ENCODE results near the gene HNRNPLL.

DNA sequence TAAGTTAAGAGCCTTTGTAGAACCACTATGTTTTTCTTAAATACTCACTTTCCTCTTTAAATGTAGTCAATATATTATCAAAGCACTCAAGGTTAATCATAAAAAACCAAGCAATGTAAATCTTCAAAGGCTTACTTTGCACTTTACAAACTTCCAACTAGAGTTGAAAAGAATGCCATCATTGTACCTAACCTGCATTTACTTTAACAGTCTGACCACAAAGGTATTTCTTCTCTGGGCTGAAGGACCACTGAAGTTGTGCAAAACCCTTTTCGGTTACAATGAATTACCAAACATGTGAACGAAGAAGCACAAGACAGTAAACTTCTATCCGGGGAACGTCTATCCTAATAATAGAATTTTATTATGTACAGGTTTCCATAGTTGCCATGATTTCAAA lies 3.0 kb downstream of the HNRNPLL start:
- TF ChIP-seq FOXA1 (IDR thresholded peaks at IDR 0.05) = no peak
- no peak for TF ChIP-seq CTCF (IDR thresholded peaks at IDR 0.05; ENCODE audit: low read depth, low read length, missing input control)
- TF ChIP-seq FOXA2 (IDR thresholded peaks at IDR 0.05) = no peak
- no peak for TF ChIP-seq EGR1 (IDR thresholded peaks at IDR 0.05; ENCODE audit: low read depth in 2 of 2)
- TF ChIP-seq SP1 (IDR thresholded peaks at IDR 0.05) = no peak
- no peak for TF ChIP-seq TAF1 (conservative IDR thresholded peaks at IDR 0.05)
- TF ChIP-seq HNF4A (conservative IDR thresholded peaks at IDR 0.05) = no peak
- no peak for TF ChIP-seq GABPA (IDR thresholded peaks at IDR 0.05 in 1 of 2, conservative IDR thresholded peaks at IDR 0.05 in 1 of 2)
- no peak for TF ChIP-seq REST (IDR thresholded peaks at IDR 0.05)
- TF ChIP-seq, protein P1, sequence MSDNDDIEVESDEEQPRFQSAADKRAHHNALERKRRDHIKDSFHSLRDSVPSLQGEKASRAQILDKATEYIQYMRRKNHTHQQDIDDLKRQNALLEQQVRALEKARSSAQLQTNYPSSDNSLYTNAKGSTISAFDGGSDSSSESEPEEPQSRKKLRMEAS (IDR thresholded peaks at IDR 0.05) = no peak
- no peak for TF ChIP-seq RAD21 (IDR thresholded peaks at IDR 0.05)
- TF ChIP-seq JUND (IDR thresholded peaks at IDR 0.05) = no peak
- TF ChIP-seq, protein P2, sequence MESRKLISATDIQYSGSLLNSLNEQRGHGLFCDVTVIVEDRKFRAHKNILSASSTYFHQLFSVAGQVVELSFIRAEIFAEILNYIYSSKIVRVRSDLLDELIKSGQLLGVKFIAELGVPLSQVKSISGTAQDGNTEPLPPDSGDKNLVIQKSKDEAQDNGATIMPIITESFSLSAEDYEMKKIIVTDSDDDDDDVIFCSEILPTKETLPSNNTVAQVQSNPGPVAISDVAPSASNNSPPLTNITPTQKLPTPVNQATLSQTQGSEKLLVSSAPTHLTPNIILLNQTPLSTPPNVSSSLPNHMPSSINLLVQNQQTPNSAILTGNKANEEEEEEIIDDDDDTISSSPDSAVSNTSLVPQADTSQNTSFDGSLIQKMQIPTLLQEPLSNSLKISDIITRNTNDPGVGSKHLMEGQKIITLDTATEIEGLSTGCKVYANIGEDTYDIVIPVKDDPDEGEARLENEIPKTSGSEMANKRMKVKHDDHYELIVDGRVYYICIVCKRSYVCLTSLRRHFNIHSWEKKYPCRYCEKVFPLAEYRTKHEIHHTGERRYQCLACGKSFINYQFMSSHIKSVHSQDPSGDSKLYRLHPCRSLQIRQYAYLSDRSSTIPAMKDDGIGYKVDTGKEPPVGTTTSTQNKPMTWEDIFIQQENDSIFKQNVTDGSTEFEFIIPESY (IDR thresholded peaks at IDR 0.05) = no peak

Data from liver (tissue), 3 donors.